ENCODE data around the gene FCHSD2. TPM values are rescaled to one million over a fixed set of nuclear protein-coding genes. Genes with fewer than 3 reads are reported as not detected.

FCHSD2 gene
- polyA plus RNA-seq, 1 donor (not counting 4 experiments of a cell fraction or from before 2014, with no cell fraction given) = 14.2 TPM

DNA sequence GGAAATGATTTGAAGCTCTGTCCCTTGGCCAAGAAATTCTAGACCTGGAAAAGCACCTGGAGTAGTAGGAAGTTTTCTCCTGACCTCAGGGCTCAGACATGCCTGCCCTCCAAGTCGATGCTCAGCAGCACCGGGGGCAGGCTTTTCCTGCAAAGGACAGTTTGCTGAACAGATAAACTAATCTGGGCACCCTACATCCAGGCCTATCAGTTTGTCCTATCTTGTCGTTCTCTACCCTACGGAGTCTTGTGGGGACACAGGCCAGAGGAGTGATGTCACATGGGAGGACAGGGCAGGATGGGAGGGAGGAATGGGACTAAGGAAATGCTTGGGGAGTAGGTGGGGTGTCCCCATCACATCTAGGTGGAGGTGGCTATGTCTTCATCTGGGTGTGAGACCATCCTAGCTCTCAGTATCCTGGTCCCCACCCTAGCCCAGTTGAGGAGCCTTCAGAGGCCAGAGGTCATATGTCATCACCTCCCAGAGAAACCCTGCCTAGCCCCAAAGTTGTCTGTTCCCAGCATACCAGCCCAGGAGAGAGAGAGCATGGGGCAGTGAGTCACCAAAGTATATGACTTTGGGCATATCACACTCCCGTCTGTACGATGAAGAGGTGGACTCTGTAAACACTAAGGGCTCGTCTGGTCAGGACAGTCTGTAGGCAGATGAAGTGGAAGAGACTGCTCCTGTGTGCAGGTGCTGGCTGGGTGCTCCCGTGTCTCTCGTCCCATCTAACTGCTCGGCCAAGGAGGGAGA is 18.1 kb upstream of the FCHSD2 start:
- H3K79me2 ChIP-seq (ENCODE audit: control insufficient read depth, insufficient read depth, low read length) = no peaks in the 10 kb centered on the region
- no peaks in the 10 kb centered on the region for H4K20me1 ChIP-seq (ENCODE audit: control insufficient read depth, extremely low read depth, insufficient read depth, low read length)
- TF ChIP-seq CTCF (optimal IDR thresholded peaks at IDR 0.05 in 1 of 3, IDR thresholded peaks at IDR 0.05 in 1 of 3, conservative IDR thresholded peaks at IDR 0.05 in 1 of 3; ENCODE audit: extremely low read depth in 1 of 3, insufficient read depth in 2 of 3, low read length in 3 of 3) (no peak), EZH2 (IDR thresholded peaks at IDR 0.05; ENCODE audit: low read length) (no peak)
- no peaks in the 10 kb centered on the region for H3K9me3 ChIP-seq (ENCODE audit: control insufficient read depth, low read depth, low read length)
- H3K4me3 ChIP-seq (ENCODE audit: control insufficient read depth in 2 of 3, extremely low read depth in 1 of 3, insufficient read depth in 2 of 3, low read depth in 1 of 3, low read length in 3 of 3) = no peak overlapping the region
- H3K36me3 ChIP-seq (ENCODE audit: control insufficient read depth in 2 of 2, extremely low read depth in 1 of 2, insufficient read depth in 2 of 2, low read length in 2 of 2) = no peaks in the 10 kb centered on the region
- peaks cover 10% of the 10 kb centered on the region for H3K4me1 ChIP-seq (ENCODE audit: control insufficient read depth, extremely low read depth, insufficient read depth, low read length)
- no peak overlapping the region for H2AFZ ChIP-seq (ENCODE audit: control insufficient read depth, low read length)
- FAIRE-seq = no peak
- H3K27ac ChIP-seq (ENCODE audit: control insufficient read depth, insufficient read depth, low read length) = no peak overlapping the region
- H3K4me2 ChIP-seq (ENCODE audit: control insufficient read depth, extremely low read depth, insufficient read depth, low read depth, low read length) = no peak overlapping the region
- no peaks in the 10 kb centered on the region for H3K27me3 ChIP-seq (ENCODE audit: control insufficient read depth, extremely low read depth, insufficient read depth, low read length)
- no peak for DNase-seq (ENCODE audit: low read depth, low spot score)
- no peak overlapping the region for H3K9ac ChIP-seq (ENCODE audit: control insufficient read depth, extremely low read depth, insufficient read depth, low read length)
- dilution Hi-C loops (cut with MboI; ENCODE audit: extremely low pct_ligation_motif_present, low sequenced_read_pairs) = no loop called here
- H3K9me1 ChIP-seq (ENCODE audit: control insufficient read depth, extremely low read depth, insufficient read depth, low read length) = no peaks in the 10 kb centered on the region

GRCh38 chr11:73159297-73159696 is 17.2 kb upstream of the FCHSD2 start:
- H4K20me1 ChIP-seq (ENCODE audit: control insufficient read depth, extremely low read depth, insufficient read depth, low read length) = no peaks in the 10 kb centered on the region
- no peaks in the 10 kb centered on the region for H3K36me3 ChIP-seq (ENCODE audit: control insufficient read depth in 2 of 2, extremely low read depth in 1 of 2, insufficient read depth in 2 of 2, low read length in 2 of 2)
- dilution Hi-C loops (cut with MboI; ENCODE audit: extremely low pct_ligation_motif_present, low sequenced_read_pairs) = no loop called here
- no peak overlapping the region for H2AFZ ChIP-seq (ENCODE audit: control insufficient read depth, low read length)
- no peak overlapping the region for H3K27ac ChIP-seq (ENCODE audit: control insufficient read depth, insufficient read depth, low read length)
- peaks cover 10% of the 10 kb centered on the region for H3K4me1 ChIP-seq (ENCODE audit: control insufficient read depth, extremely low read depth, insufficient read depth, low read length)
- no peak for FAIRE-seq
- H3K4me3 ChIP-seq (ENCODE audit: control insufficient read depth in 2 of 3, extremely low read depth in 1 of 3, insufficient read depth in 2 of 3, low read depth in 1 of 3, low read length in 3 of 3) = no peak overlapping the region
- no peaks in the 10 kb centered on the region for H3K27me3 ChIP-seq (ENCODE audit: control insufficient read depth, extremely low read depth, insufficient read depth, low read length)
- no peaks in the 10 kb centered on the region for H3K9me1 ChIP-seq (ENCODE audit: control insufficient read depth, extremely low read depth, insufficient read depth, low read length)
- H3K79me2 ChIP-seq (ENCODE audit: control insufficient read depth, insufficient read depth, low read length) = no peaks in the 10 kb centered on the region
- H3K9ac ChIP-seq (ENCODE audit: control insufficient read depth, extremely low read depth, insufficient read depth, low read length) = no peak overlapping the region
- no peak for DNase-seq (ENCODE audit: low read depth, low spot score)
- H3K4me2 ChIP-seq (ENCODE audit: control insufficient read depth, extremely low read depth, insufficient read depth, low read depth, low read length) = no peak overlapping the region
- TF ChIP-seq EZH2 (IDR thresholded peaks at IDR 0.05; ENCODE audit: low read length) (no peak), CTCF (optimal IDR thresholded peaks at IDR 0.05 in 1 of 3, IDR thresholded peaks at IDR 0.05 in 1 of 3, conservative IDR thresholded peaks at IDR 0.05 in 1 of 3; ENCODE audit: extremely low read depth in 1 of 3, insufficient read depth in 2 of 3, low read length in 3 of 3) (no peak)
- H3K9me3 ChIP-seq (ENCODE audit: control insufficient read depth, low read depth, low read length) = no peaks in the 10 kb centered on the region
